Brain microvascular endothelial cell (primary cell): ENCODE measurements around the gene NAB2.
A peak's percentile ranks its signal among the peaks of the same experiment; 100 is the strongest.

Experiments used
- DNase-seq: peaks from one replicate; pipeline ENCODE4 v3.0.0-alpha.2; 2020
- H3K27ac ChIP-seq: fragments of 250-450 bp; sonication (Bioruptor Pico); 2 replicates; pipeline ENCODE4 v1.5.1; 2020; ENCODE audit warnings: mild to moderate bottlenecking, moderate library complexity
- H3K27me3 ChIP-seq: fragments of 250-450 bp; sonication (Bioruptor Pico); replicated peaks from 2 replicates; pipeline ENCODE4 v1.5.1; 2020; ENCODE audit warnings: mild to moderate bottlenecking
- H3K36me3 ChIP-seq: fragments of 250-450 bp; sonication (Bioruptor Pico); replicated peaks from 2 replicates; pipeline ENCODE4 v1.5.1; 2020; ENCODE audit warnings: mild to moderate bottlenecking
- H3K4me3 ChIP-seq: 2 replicates; pipeline ENCODE4 v1.5.1; 2011; ENCODE audit warnings: low read depth, mild to moderate bottlenecking, control low read depth, low read length, moderate library complexity
- in situ Hi-C: cut with HindIII; loops from 2 replicates; pipeline ENCODE4 v1.10.0; 2017; ENCODE audit warnings: low sequenced_read_pairs, low pct_ligation_motif_present
- TF ChIP-seq, protein P1 (sequence below): IDR thresholded peaks from 2 replicates; pipeline ENCODE4 v1.5.1; 2011; ENCODE audit warnings: low read depth, mild to moderate bottlenecking, moderate library complexity, low read length, control low read depth, inconsistent platforms; ENCODE audit errors: missing control alignments

The NAB2 gene, protein sequence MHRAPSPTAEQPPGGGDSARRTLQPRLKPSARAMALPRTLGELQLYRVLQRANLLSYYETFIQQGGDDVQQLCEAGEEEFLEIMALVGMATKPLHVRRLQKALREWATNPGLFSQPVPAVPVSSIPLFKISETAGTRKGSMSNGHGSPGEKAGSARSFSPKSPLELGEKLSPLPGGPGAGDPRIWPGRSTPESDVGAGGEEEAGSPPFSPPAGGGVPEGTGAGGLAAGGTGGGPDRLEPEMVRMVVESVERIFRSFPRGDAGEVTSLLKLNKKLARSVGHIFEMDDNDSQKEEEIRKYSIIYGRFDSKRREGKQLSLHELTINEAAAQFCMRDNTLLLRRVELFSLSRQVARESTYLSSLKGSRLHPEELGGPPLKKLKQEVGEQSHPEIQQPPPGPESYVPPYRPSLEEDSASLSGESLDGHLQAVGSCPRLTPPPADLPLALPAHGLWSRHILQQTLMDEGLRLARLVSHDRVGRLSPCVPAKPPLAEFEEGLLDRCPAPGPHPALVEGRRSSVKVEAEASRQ

DNA sequence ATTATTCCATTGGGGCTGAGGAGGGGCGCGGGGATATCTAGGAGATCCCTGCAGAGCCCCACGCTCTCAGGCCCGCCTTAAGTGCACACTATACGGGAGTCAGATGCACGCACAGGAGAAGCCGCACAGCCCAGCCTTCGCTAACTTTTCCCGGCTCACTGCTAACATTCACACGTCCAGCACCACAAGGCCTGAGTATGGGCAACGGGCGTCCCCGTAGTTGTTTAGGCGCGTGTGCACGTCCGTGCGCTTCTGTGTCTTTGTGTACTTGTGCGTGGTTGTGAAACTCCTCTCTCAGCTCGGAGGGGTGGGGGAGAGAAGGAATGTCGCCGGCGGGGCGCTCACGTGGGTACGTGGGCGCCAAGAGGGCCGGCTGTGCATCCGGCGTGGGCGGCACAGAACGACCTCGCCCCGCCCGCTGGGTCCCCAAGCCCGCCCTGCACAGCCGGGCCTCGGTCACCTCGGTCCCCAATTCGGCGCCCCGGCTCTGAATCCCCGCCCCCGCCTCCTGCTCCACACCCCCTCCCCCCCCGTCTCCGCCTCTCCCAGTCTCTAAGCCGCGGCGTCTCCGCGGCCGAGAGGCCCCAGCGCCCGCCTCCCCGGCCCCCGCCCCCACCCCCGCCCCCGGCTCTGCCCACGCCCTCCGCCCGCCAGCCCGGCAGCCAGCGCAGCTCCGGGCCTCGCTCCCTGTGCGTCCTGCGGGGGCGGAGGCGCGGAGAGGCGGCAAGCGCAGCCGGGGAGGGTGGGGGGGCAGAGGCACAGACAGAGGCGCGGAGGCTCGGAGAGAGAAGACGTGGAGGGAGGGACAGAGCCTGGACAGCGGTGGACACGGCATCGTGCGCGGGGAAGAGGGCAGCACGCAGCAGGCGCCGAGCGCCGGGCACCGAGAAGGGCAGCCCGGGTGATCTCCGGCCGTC, at the start of gene NAB2:
Gene NAB2, plus strand, starts transcription at position 761 of the 917 bp plus-strand sequence. CDS start 158 bp downstream, outside the sequence.
- H3K27me3 ChIP-seq, result no peaks in the 10 kb centered on the region
- peaks cover 29% of the 10 kb centered on the region for H3K36me3 ChIP-seq
- H3K4me3 ChIP-seq, result peak within 1 kb of the TSS; percentile 96
- TF ChIP-seq, protein P1, sequence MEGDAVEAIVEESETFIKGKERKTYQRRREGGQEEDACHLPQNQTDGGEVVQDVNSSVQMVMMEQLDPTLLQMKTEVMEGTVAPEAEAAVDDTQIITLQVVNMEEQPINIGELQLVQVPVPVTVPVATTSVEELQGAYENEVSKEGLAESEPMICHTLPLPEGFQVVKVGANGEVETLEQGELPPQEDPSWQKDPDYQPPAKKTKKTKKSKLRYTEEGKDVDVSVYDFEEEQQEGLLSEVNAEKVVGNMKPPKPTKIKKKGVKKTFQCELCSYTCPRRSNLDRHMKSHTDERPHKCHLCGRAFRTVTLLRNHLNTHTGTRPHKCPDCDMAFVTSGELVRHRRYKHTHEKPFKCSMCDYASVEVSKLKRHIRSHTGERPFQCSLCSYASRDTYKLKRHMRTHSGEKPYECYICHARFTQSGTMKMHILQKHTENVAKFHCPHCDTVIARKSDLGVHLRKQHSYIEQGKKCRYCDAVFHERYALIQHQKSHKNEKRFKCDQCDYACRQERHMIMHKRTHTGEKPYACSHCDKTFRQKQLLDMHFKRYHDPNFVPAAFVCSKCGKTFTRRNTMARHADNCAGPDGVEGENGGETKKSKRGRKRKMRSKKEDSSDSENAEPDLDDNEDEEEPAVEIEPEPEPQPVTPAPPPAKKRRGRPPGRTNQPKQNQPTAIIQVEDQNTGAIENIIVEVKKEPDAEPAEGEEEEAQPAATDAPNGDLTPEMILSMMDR, result no peak
- DNase-seq, result peak; percentile 91
- peak within 1 kb of the TSS; percentile 100 for H3K27ac ChIP-seq
- in situ Hi-C loops, result no loop called here

DNA sequence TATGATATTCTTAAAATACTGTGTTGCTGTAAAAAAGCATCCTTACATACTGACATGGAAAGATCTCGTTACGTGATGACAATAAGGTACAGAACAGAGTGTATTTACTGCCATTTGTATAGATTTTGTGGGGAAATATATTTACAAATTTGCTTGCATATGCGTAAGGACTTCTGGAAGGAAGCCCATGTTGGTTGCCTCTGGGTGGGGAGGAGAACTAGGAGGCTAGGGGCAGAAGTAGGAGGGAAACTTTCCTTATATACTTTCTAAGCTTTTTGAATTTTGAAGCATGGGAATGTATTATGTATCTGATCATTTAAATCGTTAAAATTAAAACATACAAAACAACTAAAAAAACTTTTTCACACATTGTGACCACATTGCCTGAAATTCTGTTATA, 48.7 kb upstream of the NAB2 start:
- no peak overlapping the region for H3K4me3 ChIP-seq
- TF ChIP-seq, protein P1, result no peak
- DNase-seq, result no peak
- no peak overlapping the region for H3K27ac ChIP-seq
- no peaks in the 10 kb centered on the region for H3K36me3 ChIP-seq
- peaks cover 8% of the 10 kb centered on the region for H3K27me3 ChIP-seq
- in situ Hi-C loops, result no loop called here

DNA sequence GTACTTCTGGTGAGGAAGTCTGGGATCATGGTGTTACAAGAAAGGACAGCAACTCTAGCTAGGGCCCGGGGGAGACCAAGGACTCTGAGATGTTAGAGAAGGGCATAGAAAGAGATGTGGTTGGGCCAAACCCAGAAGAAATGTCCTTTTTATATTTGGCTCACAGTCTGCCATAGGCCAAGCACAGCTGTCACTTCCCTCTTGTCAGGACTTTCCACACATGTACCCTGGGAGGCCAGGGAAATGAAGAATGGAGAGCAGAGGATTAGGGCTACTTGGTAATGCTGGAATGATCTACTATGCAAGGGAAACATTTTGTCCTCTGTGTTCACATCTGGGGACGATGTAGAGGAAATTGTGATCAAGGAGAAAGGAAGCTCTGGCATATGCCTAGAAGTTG, 48.2 kb upstream of the NAB2 start:
- in situ Hi-C loops, result no loop called here
- H3K4me3 ChIP-seq, result no peak overlapping the region
- DNase-seq, result no peak
- no peaks in the 10 kb centered on the region for H3K36me3 ChIP-seq
- TF ChIP-seq, protein P1, result no peak
- no peak overlapping the region for H3K27ac ChIP-seq
- H3K27me3 ChIP-seq, result peaks cover 7% of the 10 kb centered on the region

DNA sequence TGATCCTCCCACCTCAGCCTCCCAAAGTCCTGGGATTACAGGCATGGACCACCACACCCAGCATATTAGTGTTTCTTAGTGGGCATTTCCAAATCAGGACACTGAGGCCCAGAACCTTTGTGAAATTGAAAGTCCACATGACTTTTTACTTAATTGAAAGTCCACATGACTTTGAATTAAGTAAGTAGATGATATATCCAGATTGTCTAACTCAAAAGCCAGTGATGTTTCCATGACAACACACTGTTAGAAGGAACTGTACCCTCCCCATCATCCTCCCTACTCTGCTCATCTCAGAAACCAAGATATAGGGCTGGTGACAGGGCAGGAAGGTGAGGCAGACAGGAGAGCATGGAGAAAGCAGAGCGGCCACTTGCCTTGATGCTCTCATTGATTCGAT, 46.2 kb upstream of the NAB2 start:
- peaks cover 7% of the 10 kb centered on the region for H3K27me3 ChIP-seq
- no peak overlapping the region for H3K27ac ChIP-seq
- H3K36me3 ChIP-seq, result no peaks in the 10 kb centered on the region
- TF ChIP-seq, protein P1, result no peak
- H3K4me3 ChIP-seq, result no peak overlapping the region
- in situ Hi-C loops, result no loop called here
- DNase-seq, result no peak

DNA sequence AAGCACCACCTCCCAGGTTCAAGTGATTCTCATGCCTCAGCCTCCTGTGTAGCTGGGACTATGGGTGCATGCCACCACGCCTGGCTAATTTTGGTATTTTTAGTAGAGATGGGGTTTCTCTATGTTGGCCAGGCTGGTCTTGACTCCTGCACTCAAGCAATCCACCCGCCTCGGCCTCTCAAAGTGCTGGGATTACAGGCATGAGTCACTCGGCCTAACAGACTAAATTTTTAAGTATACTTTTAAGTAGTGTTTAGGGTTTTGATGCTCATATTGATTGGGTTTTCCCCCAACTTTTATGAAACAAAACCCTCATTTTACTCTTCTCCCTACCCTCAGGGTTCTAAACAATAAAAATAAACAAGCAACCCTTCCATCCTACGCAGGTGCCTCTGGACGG, 44.4 kb upstream of the NAB2 start:
- in situ Hi-C loops, result no loop called here
- no peak for DNase-seq
- H3K36me3 ChIP-seq, result no peaks in the 10 kb centered on the region
- TF ChIP-seq, protein P1, result no peak
- peaks cover 7% of the 10 kb centered on the region for H3K27me3 ChIP-seq
- H3K27ac ChIP-seq, result no peak overlapping the region
- H3K4me3 ChIP-seq, result no peak overlapping the region
